Brain microvascular endothelial cell (primary cell): ENCODE results near the gene S100A3.
A peak's percentile ranks its signal among the peaks of the same experiment; 100 is the strongest.

ENCODE experiments used
- DNase-seq: peaks from one replicate; pipeline ENCODE4 v3.0.0-alpha.2; 2020
- H3K27ac ChIP-seq: fragments of 250-450 bp; sonication (Bioruptor Pico); 2 replicates; pipeline ENCODE4 v1.5.1; 2020; ENCODE audit warnings: mild to moderate bottlenecking, moderate library complexity
- H3K27me3 ChIP-seq: fragments of 250-450 bp; sonication (Bioruptor Pico); replicated peaks from 2 replicates; pipeline ENCODE4 v1.5.1; 2020; ENCODE audit warnings: mild to moderate bottlenecking
- H3K36me3 ChIP-seq: fragments of 250-450 bp; sonication (Bioruptor Pico); replicated peaks from 2 replicates; pipeline ENCODE4 v1.5.1; 2020; ENCODE audit warnings: mild to moderate bottlenecking
- H3K4me3 ChIP-seq: 2 replicates; pipeline ENCODE4 v1.5.1; 2011; ENCODE audit warnings: low read depth, mild to moderate bottlenecking, control low read depth, low read length, moderate library complexity
- in situ Hi-C: cut with HindIII; loops from 2 replicates; pipeline ENCODE4 v1.10.0; 2017; ENCODE audit warnings: low sequenced_read_pairs, low pct_ligation_motif_present
- TF ChIP-seq, protein P1 (sequence below): IDR thresholded peaks from 2 replicates; pipeline ENCODE4 v1.5.1; 2011; ENCODE audit warnings: low read depth, mild to moderate bottlenecking, moderate library complexity, low read length, control low read depth, inconsistent platforms; ENCODE audit errors: missing control alignments

S100A3 gene

DNA sequence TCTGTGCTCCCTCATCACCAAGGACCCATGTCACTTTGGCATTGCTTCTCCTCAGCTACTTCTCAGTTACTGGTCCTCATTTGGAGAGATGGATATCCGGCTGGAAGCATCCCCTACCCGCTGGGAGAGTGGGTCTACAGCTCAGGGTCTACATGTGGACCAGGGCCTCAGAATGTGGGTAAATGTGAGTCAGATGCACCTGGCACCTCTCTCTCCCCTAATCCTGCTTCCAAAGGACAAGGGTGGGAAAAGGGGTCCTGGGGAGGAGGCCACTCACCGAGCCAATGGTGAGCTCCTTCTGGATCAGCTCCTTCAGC is 14.2 kb downstream of the S100A3 start:
- peak overlapping the region; percentile 74 for H3K4me3 ChIP-seq
- peak overlapping the region; percentile 68 for H3K27ac ChIP-seq
- TF ChIP-seq, protein P1, sequence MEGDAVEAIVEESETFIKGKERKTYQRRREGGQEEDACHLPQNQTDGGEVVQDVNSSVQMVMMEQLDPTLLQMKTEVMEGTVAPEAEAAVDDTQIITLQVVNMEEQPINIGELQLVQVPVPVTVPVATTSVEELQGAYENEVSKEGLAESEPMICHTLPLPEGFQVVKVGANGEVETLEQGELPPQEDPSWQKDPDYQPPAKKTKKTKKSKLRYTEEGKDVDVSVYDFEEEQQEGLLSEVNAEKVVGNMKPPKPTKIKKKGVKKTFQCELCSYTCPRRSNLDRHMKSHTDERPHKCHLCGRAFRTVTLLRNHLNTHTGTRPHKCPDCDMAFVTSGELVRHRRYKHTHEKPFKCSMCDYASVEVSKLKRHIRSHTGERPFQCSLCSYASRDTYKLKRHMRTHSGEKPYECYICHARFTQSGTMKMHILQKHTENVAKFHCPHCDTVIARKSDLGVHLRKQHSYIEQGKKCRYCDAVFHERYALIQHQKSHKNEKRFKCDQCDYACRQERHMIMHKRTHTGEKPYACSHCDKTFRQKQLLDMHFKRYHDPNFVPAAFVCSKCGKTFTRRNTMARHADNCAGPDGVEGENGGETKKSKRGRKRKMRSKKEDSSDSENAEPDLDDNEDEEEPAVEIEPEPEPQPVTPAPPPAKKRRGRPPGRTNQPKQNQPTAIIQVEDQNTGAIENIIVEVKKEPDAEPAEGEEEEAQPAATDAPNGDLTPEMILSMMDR: no peak
- DNase-seq: no peak
- H3K36me3 ChIP-seq: no peaks in the 10 kb centered on the region
- H3K27me3 ChIP-seq: no peaks in the 10 kb centered on the region
- in situ Hi-C loops: no loop called here

GRCh38 chr1:153534226-153534924 is 14.7 kb downstream of the S100A3 start:
- Histone ChIP-seq H3K27ac (peak overlapping the region; percentile 88), H3K27me3 (no peaks in the 10 kb centered on the region), H3K36me3 (no peaks in the 10 kb centered on the region), H3K4me3 (peak overlapping the region; percentile 74)
- TF ChIP-seq, protein P1: no peak
- in situ Hi-C loops: no loop called here
- no peak for DNase-seq

DNA sequence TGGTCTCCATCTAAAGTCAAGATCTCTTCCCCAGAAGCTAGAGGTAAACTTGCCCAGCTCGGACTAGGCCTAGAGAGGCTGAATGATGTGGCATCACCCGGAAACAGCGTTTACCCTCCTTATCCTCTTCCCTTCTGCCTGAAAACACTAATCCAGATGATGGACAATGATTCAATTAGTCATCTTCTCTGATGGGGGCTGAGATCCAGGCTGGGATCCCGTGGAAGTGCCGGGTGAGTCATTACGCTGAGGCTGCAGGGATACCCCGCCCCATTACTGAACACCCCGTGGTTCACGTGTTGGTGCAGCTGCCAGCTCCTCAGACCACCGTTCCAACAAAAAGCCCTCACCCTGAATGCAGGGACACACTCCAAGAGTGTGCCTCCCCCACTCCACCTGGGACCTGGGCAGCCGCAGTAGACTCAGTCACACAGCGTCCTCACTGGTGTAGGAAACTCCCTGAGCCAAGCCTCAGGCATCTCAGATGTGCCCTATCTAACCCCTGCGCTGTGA is 15.3 kb downstream of the S100A3 start:
- H3K4me3 ChIP-seq: peak overlapping the region; percentile 74
- peak; percentile 89 for DNase-seq

GRCh38 chr1:153532769-153533599 is 16.1 kb downstream of the S100A3 start:
- in situ Hi-C loops: no loop called here
- Histone ChIP-seq H3K4me3 (peak overlapping the region; percentile 37), H3K27ac (peak overlapping the region; percentile 88), H3K36me3 (no peaks in the 10 kb centered on the region), H3K27me3 (no peaks in the 10 kb centered on the region)
- TF ChIP-seq, protein P1: peak; percentile 93
- DNase-seq: peak; percentile 71

More for the DNA sequence above, 15.3 kb downstream of the S100A3 start:
- in situ Hi-C loops: no loop called here
- H3K27me3 ChIP-seq: no peaks in the 10 kb centered on the region
- TF ChIP-seq, protein P1: no peak
- H3K36me3 ChIP-seq: no peaks in the 10 kb centered on the region
- H3K27ac ChIP-seq: peak overlapping the region; percentile 88

DNA sequence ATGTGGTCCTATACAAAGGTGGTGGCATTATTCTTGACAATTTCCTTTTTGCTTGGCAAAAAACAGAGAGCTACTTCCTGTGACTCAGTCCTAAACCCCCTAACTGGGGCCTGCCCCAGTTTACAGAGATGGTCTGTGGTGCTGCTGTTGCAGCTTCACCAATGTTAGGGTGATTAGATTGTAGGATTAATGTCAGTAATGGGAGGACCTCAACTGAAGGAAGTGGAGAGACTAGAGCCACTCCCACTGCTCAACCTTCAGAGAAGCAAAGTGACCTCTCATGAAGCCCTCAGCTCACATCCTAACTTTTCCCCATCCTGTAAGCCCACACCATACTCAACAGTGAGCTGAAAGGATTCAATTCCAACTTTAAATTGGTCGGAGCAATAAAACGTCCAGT is 16.9 kb downstream of the S100A3 start:
- H3K36me3 ChIP-seq: no peaks in the 10 kb centered on the region
- H3K4me3 ChIP-seq: no peak overlapping the region
- no peaks in the 10 kb centered on the region for H3K27me3 ChIP-seq
- TF ChIP-seq, protein P1: no peak
- no peak overlapping the region for H3K27ac ChIP-seq
- no peak for DNase-seq
- in situ Hi-C loops: no loop called here
